HepG2 (cell line): ENCODE results near the gene MEGF6. TPM values are rescaled to one million over a fixed set of nuclear protein-coding genes. Genes with fewer than 3 reads are reported as not detected.

Experiments
- CBFB ChIP-seq: sonication (generic); formaldehyde crosslinking; IDR thresholded peaks from 2 replicates; pipeline ENCODE4 v1.4.0; 2020; ENCODE audit warnings: missing genetic modification reagents
- DR1 ChIP-seq: sonication (generic); formaldehyde crosslinking; IDR thresholded peaks from 2 replicates; pipeline ENCODE4 v1.8.0; 2021; ENCODE audit warnings: mild to moderate bottlenecking, missing genetic modification reagents, inconsistent platforms
- EEA1 ChIP-seq: sonication (generic); formaldehyde crosslinking; IDR thresholded peaks from 2 replicates; pipeline ENCODE4 v1.5.1; 2020; ENCODE audit warnings: mild to moderate bottlenecking, missing genetic modification reagents, borderline replicate concordance
- ONECUT2 ChIP-seq: sonication (generic); formaldehyde crosslinking; IDR thresholded peaks from 2 replicates; pipeline ENCODE4 v1.4.0; 2020; ENCODE audit warnings: missing genetic modification reagents
- PAXIP1 ChIP-seq: sonication (generic); formaldehyde crosslinking; conservative IDR thresholded peaks from 2 replicates; pipeline ENCODE4 v1.4.0; 2020; ENCODE audit warnings: mild to moderate bottlenecking, missing genetic modification reagents, moderate library complexity
- PPARG ChIP-seq: conservative IDR thresholded peaks from 2 replicates; pipeline ENCODE4 v1.6.1; 2016; ENCODE audit warnings: missing biosample characterization, missing genetic modification reagents
- RAD21 ChIP-seq: fragments of 450-650 bp; formaldehyde crosslinking; IDR thresholded peaks from 2 replicates; pipeline ENCODE4 v1.5.0; 2020; ENCODE audit warnings: mild to moderate bottlenecking
- SIX4 ChIP-seq: sonication (generic); formaldehyde crosslinking; IDR thresholded peaks from 2 replicates; pipeline ENCODE4 v1.4.0; 2020; ENCODE audit warnings: missing genetic modification reagents
- SMC3 ChIP-seq: IDR thresholded peaks from 2 replicates; pipeline ENCODE4 v1.6.1; 2011; ENCODE audit warnings: low read length, improper control_type of control experiment
- SSRP1 ChIP-seq: IDR thresholded peaks from 2 replicates; pipeline ENCODE4 v1.6.1; 2016; ENCODE audit warnings: control low read depth
- TFE3 ChIP-seq: IDR thresholded peaks from 2 replicates; pipeline ENCODE4 v1.6.1; 2016
- THAP7 ChIP-seq: sonication (generic); formaldehyde crosslinking; IDR thresholded peaks from 2 replicates; pipeline ENCODE4 v1.8.1; 2023; ENCODE audit warnings: mild to moderate bottlenecking, missing genetic modification reagents
- YEATS2 ChIP-seq: sonication (generic); formaldehyde crosslinking; IDR thresholded peaks from 2 replicates; pipeline ENCODE4 v1.4.0; 2020; ENCODE audit warnings: missing genetic modification reagents, borderline replicate concordance
- ZBTB37 ChIP-seq: sonication (generic); formaldehyde crosslinking; IDR thresholded peaks from 2 replicates; pipeline ENCODE4 v1.4.0; 2020; ENCODE audit warnings: mild to moderate bottlenecking, missing genetic modification reagents
- ZNF326 ChIP-seq: sonication (generic); formaldehyde crosslinking; IDR thresholded peaks from 2 replicates; pipeline ENCODE4 v1.4.0; 2020; ENCODE audit warnings: missing genetic modification reagents, borderline replicate concordance
- ZNF879 ChIP-seq: sonication (generic); formaldehyde crosslinking; IDR thresholded peaks from 2 replicates; pipeline ENCODE4 v1.8.1; 2023; ENCODE audit warnings: missing genetic modification reagents
- polyA plus RNA-seq, 8 experiments: library from polyadenylated mRNA; depleted of rRNA in 3 of 8; stranded (reverse) in 7 of 8; unstranded in 1 of 8; fragments of >200 nt; fragmentation: Illumina TruSeq in 4 of 8; extraction: Trizol in 4 of 8; gene quantifications; 2 replicates each; pipeline versions ENCODE4 v1.2.1 to v1.2.3, GENCODE V29; 2011 to 2016; ENCODE audit warnings: low read depth in 4 of 8, missing spikeins in 1 of 8, mixed read lengths in 1 of 8; ENCODE audit not compliant: insufficient read depth in 1 of 8
- total RNA-seq, 5 experiments: library from RNA; depleted of rRNA; stranded (reverse); fragments of >200 nt; fragmentation: Illumina TruSeq; extraction: Trizol; gene quantifications; 2 replicates each; pipeline ENCODE4 v1.2.3, GENCODE V29; 2016; ENCODE audit warnings: low read depth in 1 of 5
- TF ChIP-seq, protein P1 (sequence below): IDR thresholded peaks from 2 replicates; pipeline ENCODE4 v1.6.1; 2016; ENCODE audit warnings: low read depth, missing genetic modification reagents, missing compliant biosample characterization

MEGF6 gene
- total and polyA plus RNA-seq, 2 of the 13 experiments (the other 11 are each of a cell fraction or from before 2014, with no cell fraction given): 1.9 TPM

- no peak for TF ChIP-seq SSRP1 (CRISPR knock-in tag)
- TF ChIP-seq ONECUT2 (CRISPR knock-in tag): no peak
- TF ChIP-seq DR1: no peak
- TF ChIP-seq TFE3 (CRISPR knock-in tag): peak; percentile 22; the same call in 1 of the 2 replicates
- TF ChIP-seq PAXIP1 (CRISPR knock-in tag): peak; percentile 58
- TF ChIP-seq SIX4 (CRISPR knock-in tag): no peak
- no peak for TF ChIP-seq ZNF879 (CRISPR knock-in tag)
- no peak for TF ChIP-seq ZNF326 (CRISPR knock-in tag)
- no peak; the same call in 1 of the 2 replicates for TF ChIP-seq RAD21 (CRISPR knock-in tag)
- TF ChIP-seq THAP7 (CRISPR knock-in tag): no peak
- TF ChIP-seq YEATS2: 0 out of 2 replicates have a peak, but pooled peaks have one; percentile 23
- TF ChIP-seq ZBTB37: peak; percentile 51; the same call in 1 of the 2 replicates
- TF ChIP-seq SMC3: no peak
- TF ChIP-seq, protein P1, sequence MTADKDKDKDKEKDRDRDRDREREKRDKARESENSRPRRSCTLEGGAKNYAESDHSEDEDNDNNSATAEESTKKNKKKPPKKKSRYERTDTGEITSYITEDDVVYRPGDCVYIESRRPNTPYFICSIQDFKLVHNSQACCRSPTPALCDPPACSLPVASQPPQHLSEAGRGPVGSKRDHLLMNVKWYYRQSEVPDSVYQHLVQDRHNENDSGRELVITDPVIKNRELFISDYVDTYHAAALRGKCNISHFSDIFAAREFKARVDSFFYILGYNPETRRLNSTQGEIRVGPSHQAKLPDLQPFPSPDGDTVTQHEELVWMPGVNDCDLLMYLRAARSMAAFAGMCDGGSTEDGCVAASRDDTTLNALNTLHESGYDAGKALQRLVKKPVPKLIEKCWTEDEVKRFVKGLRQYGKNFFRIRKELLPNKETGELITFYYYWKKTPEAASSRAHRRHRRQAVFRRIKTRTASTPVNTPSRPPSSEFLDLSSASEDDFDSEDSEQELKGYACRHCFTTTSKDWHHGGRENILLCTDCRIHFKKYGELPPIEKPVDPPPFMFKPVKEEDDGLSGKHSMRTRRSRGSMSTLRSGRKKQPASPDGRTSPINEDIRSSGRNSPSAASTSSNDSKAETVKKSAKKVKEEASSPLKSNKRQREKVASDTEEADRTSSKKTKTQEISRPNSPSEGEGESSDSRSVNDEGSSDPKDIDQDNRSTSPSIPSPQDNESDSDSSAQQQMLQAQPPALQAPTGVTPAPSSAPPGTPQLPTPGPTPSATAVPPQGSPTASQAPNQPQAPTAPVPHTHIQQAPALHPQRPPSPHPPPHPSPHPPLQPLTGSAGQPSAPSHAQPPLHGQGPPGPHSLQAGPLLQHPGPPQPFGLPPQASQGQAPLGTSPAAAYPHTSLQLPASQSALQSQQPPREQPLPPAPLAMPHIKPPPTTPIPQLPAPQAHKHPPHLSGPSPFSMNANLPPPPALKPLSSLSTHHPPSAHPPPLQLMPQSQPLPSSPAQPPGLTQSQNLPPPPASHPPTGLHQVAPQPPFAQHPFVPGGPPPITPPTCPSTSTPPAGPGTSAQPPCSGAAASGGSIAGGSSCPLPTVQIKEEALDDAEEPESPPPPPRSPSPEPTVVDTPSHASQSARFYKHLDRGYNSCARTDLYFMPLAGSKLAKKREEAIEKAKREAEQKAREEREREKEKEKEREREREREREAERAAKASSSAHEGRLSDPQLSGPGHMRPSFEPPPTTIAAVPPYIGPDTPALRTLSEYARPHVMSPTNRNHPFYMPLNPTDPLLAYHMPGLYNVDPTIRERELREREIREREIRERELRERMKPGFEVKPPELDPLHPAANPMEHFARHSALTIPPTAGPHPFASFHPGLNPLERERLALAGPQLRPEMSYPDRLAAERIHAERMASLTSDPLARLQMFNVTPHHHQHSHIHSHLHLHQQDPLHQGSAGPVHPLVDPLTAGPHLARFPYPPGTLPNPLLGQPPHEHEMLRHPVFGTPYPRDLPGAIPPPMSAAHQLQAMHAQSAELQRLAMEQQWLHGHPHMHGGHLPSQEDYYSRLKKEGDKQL (CRISPR knock-in tag): 0 out of 2 replicates have a peak, but pooled peaks have one; percentile 5
- 0 out of 2 replicates have a peak, but pooled peaks have one; percentile 12 for TF ChIP-seq PPARG (CRISPR knock-in tag)
- 0 out of 2 replicates have a peak, but pooled peaks have one; percentile 43 for TF ChIP-seq CBFB (CRISPR knock-in tag)
- TF ChIP-seq EEA1 (CRISPR knock-in tag): peak; percentile 89; the same call in 1 of the 2 replicates
These were observed 151.2 kb downstream of the MEGF6 start (continued) for GRCh38 chr1:3459940-3460671.
